Stimulated activated CD4-positive, alpha-beta T cell treated with anti-CD3 and anti-CD28 coated beads, Interleukin-1b, Interleukin-23, amount 100 ng/mL, for 24 hours (primary cell): ENCODE data around the gene MYOD1.

Experiments
- DNase-seq, 4 experiments: peaks; one replicate each; pipeline ENCODE4 v3.0.0-alpha.2; 2020; ENCODE audit warnings: low read depth in 4 of 4, low spot score in 1 of 4

The MYOD1 gene

GRCh38 chr11:17748761-17749721, 29.7 kb downstream of the MYOD1 start:
- no peak for DNase-seq

- no peak for DNase-seq
These were observed 30.8 kb downstream of the MYOD1 start for GRCh38 chr11:17750013-17750800.

DNA sequence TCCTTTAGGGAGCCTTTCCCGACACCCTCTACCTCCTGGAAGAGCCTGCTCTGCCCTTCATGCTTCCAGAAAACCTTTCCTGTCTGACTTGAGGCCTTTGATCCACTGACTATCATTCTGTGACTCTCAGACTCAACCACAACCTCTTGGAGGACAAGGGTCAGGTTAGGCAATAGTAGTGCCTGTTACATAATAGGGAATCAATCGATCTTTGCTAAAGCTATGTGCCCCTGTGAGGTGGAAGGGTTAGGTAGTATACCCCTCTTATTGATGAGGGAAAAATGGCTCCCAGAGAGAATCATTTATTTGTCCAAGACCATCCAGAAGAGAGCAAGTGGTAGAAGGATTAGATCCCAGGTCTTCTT, 31.4 kb downstream of the MYOD1 start:
- DNase-seq: no peak

GRCh38 chr11:17751558-17751957, 32.2 kb downstream of the MYOD1 start:
- no peak for DNase-seq

- no peak for DNase-seq
These were observed 32.8 kb downstream of the MYOD1 start for GRCh38 chr11:17752144-17752543.

GRCh38 chr11:17753153-17753552, 33.8 kb downstream of the MYOD1 start:
- DNase-seq: no peak

GRCh38 chr11:17753641-17754040, 34.3 kb downstream of the MYOD1 start:
- no peak for DNase-seq

GRCh38 chr11:17755891-17756290, 36.5 kb downstream of the MYOD1 start:
- DNase-seq: no peak

GRCh38 chr11:17760102-17761029, 41.0 kb downstream of the MYOD1 start:
- no peak for DNase-seq

GRCh38 chr11:17762309-17762974, 43.1 kb downstream of the MYOD1 start:
- no peak for DNase-seq

DNA sequence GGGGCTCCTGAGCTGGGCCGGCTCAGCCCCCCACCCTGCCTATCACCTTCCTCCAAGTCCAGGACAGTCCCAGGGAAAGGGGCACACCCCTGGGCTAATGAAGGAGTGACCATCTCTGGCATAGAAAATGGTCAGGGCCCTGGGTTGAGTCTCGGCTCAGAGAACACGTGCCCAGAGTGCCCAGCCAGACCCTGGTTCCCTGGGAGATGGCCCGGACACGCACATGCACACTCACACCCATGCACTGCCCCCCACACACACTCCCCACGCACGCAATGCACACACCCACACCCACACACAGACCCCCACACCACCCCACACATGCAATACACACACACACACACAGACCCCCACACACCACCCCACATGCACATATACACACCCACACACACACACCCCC, 43.9 kb downstream of the MYOD1 start:
- no peak for DNase-seq

DNA sequence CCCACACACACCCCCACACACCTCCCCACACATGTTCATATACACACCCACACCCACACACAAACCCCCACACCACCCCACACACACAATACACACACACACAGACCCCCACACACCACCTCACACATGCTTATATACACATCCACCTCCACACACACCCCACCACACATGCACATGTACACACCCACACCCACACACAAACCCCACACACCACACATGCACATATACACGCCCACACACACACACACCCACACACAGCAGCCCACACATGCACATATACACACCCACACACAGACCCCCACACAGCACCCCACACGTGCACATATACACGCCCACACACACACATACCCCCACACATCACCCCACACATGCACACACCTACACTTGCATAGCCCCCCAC, 44.3 kb downstream of the MYOD1 start:
- DNase-seq: no peak

GRCh38 chr11:17764446-17765218, 45.3 kb downstream of the MYOD1 start:
- DNase-seq: no peak

- DNase-seq: no peak
These were observed 46.1 kb downstream of the MYOD1 start for GRCh38 chr11:17765356-17766072.

DNA sequence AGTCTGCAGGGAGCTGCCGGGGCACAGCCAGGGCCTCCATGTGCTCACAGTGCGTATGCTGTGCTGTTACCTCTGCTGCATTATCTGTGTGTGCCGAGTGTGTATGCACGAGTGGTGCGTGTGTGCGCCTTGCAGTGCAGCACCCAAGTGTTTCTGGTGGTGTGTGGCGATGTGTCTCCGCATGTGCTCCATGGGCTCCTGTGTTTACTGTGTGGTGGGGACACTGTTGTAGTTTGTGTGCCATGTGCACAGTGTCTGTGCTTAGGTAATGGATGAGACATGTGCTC, 46.6 kb downstream of the MYOD1 start:
- no peak for DNase-seq

DNA sequence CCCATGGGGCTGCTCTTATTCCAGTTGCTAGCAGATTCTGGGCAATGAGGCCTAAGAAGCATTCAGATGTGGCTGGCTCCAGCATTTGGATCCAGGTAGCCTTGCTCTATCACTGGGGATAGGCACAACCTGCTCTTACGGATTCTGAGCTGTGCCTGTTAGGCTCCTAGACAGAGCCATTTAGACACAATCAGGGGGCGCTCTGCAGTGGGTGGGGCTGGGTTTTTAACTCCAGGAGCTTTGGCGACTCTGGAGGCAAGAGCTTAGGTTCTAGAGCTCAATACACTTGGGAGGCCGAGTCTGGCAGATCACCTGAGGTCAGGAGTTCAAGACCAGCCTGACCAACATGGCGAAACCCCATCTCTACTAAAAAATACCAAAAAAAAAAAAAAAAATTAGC, 47.2 kb downstream of the MYOD1 start:
- no peak for DNase-seq

GRCh38 chr11:17767301-17767885, 48.0 kb downstream of the MYOD1 start:
- no peak for DNase-seq

DNA sequence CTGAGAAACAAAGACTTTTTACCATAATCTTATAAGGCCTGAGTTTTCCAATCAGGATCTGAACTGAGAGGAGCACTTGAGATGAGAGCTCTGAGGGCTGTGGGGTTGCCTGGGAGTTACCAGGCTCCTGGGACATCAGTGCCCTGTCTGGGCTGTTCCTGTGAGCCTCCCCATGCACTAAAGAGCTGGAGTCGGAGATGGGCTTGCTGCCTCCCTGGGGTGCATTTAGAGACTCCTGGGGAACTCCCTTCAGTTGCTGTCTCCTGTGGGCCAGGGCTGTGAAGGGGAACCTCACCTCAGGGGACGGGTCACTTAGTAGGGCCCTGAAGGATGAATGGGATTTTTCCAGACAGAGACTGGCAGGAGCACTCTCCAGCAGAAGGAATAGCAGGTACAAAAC, 48.5 kb downstream of the MYOD1 start:
- DNase-seq: no peak

DNA sequence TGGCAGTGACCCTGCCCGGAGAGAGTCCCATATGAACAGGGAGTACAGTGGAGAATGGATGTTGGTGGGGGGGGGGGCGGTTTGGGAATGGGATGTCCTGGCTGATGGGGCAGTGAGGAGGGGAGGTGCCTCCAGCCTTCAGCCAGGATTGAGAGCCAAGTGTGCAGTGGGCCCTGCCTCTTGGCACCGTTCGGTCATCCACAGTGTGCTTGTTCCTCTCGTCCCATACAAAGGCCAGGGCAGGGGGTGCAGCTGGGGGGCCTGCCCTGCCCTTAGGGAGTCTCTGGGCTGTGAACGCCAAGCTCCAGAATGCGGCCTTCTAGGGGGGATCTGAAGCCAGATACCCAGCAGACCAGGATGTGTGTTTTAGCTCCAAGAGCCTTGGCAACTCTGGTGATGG, 49.2 kb downstream of the MYOD1 start:
- no peak for DNase-seq
